GM21526 (cell line): Measurements from ENCODE around the gene ASTE1.
"Not testable (repeated sequence)": the region's sequence is repeated elsewhere in the genome, so short reads cannot be mapped to it uniquely, and the experiment has no call there.

ENCODE experiments used
- ATAC-seq: cut with Tn5 transposase; IDR thresholded peaks from one replicate; pipeline ENCODE4 v1.9.1; 2021; ENCODE audit warnings: moderate library complexity; ENCODE audit not compliant: unreplicated experiment, low FRiP score

The ASTE1 gene, protein sequence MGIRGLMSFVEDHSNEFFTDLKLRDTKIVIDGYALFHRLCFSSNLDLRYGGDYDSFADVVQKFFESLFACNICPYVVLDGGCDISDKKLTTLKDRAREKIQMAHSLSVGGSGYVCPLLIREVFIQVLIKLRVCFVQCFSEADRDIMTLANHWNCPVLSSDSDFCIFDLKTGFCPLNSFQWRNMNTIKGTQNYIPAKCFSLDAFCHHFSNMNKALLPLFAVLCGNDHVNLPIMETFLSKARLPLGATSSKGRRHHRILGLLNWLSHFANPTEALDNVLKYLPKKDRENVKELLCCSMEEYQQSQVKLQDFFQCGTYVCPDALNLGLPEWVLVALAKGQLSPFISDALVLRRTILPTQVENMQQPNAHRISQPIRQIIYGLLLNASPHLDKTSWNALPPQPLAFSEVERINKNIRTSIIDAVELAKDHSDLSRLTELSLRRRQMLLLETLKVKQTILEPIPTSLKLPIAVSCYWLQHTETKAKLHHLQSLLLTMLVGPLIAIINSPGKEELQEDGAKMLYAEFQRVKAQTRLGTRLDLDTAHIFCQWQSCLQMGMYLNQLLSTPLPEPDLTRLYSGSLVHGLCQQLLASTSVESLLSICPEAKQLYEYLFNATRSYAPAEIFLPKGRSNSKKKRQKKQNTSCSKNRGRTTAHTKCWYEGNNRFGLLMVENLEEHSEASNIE

DNA sequence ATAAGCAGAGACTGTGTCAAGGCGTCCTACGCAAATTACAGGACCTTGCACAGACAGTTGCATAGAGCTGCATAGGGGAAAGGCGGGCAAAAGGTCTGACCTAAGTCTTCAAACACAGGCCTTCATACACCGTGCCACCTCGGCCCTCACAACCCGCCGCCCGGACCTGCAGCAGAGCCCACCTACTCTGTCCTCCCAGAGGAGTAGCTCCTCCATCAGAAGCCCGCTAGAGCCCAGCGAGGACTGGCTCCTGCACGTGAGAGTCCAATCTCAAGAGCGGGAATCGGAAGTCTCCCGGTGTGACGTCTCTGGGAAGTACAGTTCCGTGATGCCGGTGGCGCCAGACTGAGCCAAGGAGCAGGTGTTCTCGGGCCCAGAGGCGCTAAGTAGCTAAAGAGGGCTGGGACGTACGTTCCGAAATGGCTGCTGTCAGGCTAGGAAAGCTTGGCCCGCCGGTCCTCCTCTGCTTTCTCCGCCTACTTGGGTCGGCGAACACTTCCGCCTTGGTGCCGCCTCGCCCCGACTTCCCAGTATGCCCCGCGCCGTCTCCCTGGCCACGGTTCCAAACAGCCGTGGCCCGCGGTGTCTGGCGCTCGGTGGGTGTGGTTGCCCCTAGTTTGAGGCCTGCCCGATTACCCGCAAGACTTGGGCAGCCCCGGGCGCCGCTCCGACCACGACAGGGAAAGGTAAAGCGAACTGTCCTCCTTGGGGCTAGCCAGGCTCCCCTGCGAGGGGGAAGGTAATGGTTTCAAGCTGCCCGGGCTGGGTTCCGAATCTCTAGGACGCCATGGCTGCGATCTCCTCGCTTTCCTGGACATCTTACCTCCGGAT is at the start of gene ASTE1, which contains the start of gene NEK11:
Gene ASTE1 (minus strand): TSS at position 505 of the 831 bp plus-strand sequence. CDS start 1,519 bp downstream, outside the sequence.
Gene NEK11 (plus strand): TSS at position 557 of the 831 bp plus-strand sequence. CDS start 2,832 bp downstream, outside the sequence.
- peak; percentile 99 for ATAC-seq

DNA sequence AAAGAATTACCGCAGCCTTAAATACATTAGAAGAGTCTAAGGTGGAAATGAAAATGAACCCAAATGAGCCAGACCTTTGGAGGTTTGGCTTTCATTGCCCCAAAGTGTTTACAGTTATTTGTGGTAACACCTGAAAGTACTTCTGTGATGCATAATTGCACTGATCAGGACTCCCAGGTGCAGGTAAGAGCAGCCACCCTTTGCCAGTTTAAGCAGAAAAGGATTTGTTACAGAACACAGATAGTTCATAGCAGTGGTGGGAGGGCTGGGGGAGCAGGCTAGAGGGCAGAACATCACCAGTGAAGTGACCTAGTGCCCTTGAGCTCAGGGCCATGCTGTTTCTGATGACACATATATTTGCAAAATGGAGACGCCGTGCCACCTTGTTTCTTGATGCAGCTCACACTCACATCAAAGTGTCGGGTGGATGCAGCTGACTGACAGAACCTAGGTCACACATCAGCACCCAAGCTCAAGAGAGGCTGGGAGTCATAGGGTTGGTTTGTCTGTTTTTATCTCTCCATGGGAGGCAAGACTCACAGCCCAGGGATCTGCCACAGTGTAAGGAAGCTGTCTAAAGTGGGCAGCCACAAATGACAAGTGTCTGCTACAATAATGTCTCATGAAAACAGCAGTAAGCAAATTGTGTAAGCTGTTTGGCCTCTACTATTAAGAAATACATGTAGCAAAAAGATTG is 49.2 kb upstream of the ASTE1 start:
- ATAC-seq = no peak

GRCh38 chr3:131072845-131073244 is 46.2 kb upstream of the ASTE1 start:
- ATAC-seq = no peak

DNA sequence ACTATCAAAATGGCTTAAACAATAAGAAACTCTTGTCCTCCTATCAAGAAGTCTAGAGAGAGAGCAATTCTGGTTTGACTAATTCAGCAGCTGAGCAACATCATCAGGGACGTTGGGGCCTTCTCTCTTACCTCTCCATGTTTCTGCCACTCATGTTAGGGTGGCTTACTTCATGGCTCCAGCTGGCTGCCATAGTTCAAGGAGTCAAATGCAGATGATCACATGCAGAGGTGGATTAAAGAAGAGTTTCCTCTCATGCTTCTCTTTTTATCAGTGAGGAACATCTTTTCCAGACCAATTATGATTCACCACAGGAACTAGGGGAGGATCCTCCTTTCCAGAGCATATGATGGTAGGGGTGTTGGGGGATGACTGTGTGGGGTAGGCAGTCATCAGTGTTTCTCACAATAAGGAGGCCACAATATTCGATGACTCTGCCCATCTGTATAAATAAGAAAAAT is 45.5 kb upstream of the ASTE1 start:
- no peak for ATAC-seq

DNA sequence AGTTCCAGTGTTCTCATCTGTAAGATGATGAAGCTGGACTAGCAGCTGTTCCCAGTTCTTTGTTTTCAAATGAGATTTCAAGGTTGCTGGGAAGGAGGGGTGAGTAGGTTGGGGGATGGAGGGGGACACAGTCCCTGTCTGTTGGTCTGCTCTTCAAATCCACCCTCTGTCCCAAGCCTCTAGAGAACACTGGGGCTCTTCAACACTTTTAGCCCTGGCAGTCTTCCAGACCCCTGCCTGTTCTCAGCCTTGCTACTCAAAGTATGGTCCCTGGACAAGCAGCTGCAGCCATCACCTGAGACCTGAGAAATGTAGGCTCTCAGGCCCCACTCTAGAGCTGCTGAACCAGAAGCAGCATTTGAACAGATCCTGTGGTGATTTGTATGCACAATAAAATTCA is 41.4 kb upstream of the ASTE1 start:
- ATAC-seq = no peak

GRCh38 chr3:131053043-131053859 is 26.6 kb upstream of the ASTE1 start:
- no peak for ATAC-seq

DNA sequence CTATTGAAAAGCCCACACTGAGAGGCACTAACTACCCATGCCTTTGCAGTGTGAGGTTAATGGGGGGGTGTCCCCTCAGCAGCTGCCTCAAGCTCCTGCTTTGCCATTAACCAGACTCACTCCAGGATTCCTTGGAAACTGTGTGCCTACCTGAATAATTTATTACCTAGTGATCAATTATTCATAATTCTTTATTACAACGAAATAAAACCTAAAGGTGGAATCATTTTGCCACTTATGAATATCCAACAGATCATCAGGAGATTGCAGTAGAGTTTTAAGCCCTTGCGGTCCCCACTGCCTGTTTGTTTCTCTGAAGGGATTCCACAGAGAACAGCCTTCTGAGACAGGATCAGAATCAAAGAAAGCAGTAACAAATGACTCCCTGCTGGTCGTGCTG is 23.4 kb upstream of the ASTE1 start:
- no peak for ATAC-seq

GRCh38 chr3:131048030-131048429 is 21.4 kb upstream of the ASTE1 start:
- ATAC-seq = no peak

DNA sequence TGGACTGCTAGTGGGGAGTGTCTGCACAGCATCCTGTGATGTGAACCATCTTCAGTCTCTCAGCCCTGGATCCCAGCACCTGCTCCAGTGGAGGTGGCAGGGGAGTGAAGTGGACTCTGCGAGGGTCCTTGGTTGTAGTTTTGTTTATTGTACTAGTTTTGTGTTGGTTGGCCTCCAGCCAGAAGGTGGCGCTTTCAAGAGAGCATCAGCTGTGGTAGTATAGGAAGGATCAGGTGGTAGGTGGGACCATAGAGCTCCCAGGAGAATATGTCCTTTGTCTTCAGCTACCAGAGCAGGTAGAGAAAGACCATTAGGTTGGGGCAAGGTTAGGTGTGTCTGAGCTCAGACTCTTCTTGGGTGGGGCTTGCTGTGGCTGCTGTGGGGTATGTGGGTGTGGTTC is 21.0 kb upstream of the ASTE1 start:
- ATAC-seq = no peak

- ATAC-seq = not testable (repeated sequence)
These were observed 15.8 kb upstream of the ASTE1 start for GRCh38 chr3:131042271-131042985.

- no peak for ATAC-seq
These were observed 11.7 kb upstream of the ASTE1 start for GRCh38 chr3:131038326-131038725.

GRCh38 chr3:131036986-131037385 is 10.4 kb upstream of the ASTE1 start:
- ATAC-seq = no peak

- no peak for ATAC-seq
These were observed 9.7 kb upstream of the ASTE1 start for GRCh38 chr3:131036200-131036816.

DNA sequence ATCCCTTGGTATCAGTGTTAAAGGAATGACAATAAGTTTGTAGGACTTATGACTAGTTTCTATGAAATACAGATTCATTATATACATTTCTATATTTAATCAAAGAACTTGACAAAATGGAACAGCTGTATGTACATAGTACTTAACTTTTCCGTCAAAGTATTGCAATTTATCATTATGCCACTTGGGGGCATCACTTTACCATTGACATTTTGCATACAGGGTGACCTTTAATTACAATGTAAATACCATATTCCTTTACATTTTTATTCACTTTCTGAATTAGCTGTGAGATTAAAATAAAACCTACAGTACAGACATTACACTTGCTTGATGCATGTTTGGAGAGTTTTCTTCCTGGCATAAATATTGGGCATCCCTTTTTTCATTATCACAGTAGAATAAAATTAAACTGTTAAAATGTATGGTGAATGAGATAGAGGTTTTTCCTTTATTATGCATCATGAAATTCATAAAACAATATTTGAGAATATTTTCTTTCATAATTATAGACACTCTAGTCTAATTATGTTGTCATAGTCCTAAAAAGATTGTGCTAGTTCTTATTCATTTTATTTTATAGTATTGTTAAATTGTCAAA is 7.0 kb upstream of the ASTE1 start:
- ATAC-seq = no peak

GRCh38 chr3:131031660-131032059 is 5.0 kb upstream of the ASTE1 start:
- no peak for ATAC-seq

DNA sequence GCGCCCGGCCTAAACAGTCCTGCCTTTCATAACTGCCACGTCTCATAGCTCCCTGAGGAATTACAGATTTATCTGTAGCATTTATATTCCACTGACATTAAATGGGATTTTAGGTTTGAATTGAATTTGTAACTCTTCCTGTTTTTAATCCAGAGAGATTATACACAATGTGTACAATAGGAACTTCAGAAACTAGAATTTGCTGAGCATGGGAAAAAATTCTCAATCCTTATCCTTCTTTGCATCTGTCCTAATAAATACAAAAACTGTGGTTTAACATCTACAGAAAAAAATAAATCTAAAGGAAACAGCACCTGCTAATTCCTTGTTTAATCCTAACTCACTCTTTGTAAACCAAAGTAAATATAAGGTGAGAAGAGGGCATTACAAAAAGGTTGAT is 2.2 kb upstream of the ASTE1 start:
- ATAC-seq = no peak

- ATAC-seq = no peak
These were observed 1.1 kb downstream of the ASTE1 start for GRCh38 chr3:131025539-131025938.

DNA sequence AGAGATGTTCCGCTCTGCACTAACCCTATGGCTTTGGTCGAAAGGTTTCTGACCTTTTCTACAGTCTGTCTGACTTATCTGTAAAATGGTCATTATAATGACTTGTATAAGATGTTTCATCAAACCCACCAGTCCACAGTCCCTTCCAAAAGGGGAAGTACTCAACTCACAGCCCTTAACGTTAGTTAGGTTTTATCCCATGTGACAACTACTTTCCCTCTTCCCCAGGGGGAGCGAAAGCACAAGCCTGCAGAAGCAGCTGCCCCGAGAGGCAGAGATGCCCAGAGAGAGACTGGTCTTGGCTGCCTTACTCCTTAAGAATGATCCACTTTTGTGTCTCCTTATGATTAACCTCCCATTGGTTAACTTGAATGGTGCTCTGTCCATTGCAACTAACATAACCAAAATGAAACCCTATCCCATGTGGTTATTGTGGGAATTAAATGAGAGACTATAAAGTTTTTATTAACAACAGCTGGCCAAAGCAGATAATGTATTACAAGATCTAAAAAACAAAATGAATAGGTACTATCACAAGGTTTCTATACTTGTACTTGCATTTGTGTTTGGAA is 6.4 kb downstream of the ASTE1 start:
- ATAC-seq = no peak
